ENCODE measurements around the gene ZNF441. TPM values are rescaled to one million over a fixed set of nuclear protein-coding genes. Genes with fewer than 3 reads are reported as not detected.
A peak's percentile ranks its signal among the peaks of the same experiment; 100 is the strongest.
"Not testable (repeated sequence)": the region's sequence is repeated elsewhere in the genome, so short reads cannot be mapped to it uniquely, and the experiment has no call there.

The ZNF441 gene
- total RNA-seq, result 6.5 and 13.9 TPM in 2 replicates

DNA sequence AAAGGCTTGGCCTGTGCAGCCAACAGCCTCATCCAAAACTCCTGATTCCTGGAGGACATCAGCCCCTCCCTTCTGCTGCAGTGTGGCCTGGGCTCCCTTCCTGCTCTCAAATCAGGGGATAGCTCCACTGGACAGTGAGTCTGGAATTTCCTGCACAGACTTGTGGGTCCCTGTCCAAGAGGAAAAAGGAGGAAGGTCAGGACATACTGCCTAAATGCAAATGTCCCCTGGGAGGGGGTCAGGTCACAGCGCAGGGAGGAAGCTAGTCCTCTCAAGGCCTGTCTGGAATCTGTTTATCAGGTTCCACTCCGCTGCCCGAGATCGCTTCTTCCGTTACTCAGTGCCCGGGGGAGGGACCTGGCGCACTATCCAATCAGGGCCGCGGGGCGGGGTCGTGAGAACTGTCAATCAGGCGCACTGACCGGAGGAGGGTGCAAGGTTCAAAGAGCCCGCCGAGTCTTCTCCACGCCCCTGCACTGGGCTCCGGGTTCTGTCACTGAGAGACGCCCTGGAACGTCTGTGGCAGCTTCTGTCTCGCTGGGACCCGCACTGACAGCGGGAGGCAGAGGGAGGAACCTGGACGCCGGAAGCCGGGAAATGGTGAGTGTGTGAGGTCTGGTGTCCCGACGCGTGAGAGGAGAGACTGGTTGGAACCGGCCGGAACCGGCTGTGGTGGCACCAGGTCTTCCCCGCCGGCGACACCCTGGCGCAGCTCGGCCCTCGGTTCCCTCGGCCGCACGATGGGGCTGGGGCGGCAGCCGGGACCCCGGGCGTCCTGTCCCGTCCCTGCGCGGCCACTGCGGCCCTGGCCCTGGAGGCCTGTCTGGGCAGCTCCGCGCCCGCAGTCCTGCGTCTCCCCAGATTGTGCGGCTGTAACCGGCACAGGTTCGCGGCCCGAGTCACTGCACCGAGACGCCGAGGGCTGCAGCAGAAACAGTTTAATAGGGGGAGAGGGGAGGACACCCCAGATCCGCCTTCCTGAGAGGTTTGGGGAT, at the start of gene ZNF441:
Gene ZNF441 (plus strand): TSS at position 404 of the 995 bp plus-strand sequence. CDS start 194 bp downstream, at position 598.
- DNase-seq (ENCODE audit: low read depth in 2 of 2), result peak; percentile 93 to 94

- no peak for DNase-seq (ENCODE audit: low read depth in 2 of 2)
These were observed 45.1 kb upstream of the ZNF441 start for GRCh38 chr19:11721681-11722080.

DNA sequence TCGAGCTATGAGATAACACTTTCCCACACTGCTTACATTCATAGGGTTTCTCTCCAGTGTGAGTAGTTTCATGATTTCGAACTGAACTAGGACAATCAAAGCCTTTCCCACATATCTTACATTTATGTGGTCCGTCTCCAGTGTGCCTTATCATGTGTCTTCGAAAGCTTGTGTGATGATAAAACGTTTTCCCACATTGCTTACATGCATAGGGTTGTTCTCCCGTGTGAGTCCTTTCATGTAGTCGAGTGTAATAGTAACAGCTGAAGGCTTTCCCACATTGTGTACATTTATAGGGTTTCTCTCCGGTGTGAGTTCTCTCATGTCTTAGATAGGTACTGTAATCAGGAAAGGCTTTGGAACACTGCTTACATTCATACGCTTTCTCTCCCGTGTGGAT, 44.4 kb upstream of the ZNF441 start:
- no peak for DNase-seq (ENCODE audit: low read depth in 2 of 2)

DNA sequence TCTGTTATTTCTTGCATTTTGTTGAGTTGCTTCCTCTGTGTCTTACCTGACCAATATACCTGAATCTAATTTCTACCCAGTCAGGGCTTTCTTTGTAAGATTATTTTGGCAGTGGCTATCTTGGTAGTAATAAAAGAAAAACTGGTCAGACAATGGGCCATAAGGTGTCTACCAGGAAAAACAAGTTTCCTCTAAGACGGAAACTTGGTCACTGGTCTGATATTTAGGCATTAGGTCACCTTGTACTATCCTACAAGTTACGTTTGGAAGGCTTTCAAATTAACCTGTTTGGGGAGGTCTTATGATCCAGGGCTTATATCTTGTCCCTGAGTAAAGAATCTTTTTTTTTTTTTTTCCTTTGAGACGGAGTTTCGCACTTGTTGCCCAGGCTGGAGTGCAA, 37.2 kb upstream of the ZNF441 start:
- DNase-seq (ENCODE audit: low read depth in 2 of 2), result no peak

DNA sequence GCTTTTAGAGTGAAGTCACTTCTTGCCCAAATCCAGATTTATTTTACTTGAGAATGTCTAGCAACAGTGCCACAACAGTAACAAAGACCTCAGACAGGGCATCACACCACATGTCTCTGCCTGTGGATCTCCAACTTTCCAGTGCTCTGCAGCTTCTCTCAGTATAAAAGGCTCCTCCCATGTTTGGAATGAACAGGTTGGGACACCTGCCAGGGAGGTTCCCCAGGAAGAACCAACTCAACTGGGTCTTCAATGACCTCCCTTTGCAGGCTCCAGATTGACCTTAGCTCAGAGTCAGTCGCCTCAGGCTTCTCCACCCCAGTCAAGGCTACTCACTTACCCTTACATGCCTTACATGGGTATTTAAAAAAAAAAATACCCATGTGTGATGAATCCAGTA, 31.4 kb upstream of the ZNF441 start:
- DNase-seq (ENCODE audit: low read depth in 2 of 2), result no peak

DNA sequence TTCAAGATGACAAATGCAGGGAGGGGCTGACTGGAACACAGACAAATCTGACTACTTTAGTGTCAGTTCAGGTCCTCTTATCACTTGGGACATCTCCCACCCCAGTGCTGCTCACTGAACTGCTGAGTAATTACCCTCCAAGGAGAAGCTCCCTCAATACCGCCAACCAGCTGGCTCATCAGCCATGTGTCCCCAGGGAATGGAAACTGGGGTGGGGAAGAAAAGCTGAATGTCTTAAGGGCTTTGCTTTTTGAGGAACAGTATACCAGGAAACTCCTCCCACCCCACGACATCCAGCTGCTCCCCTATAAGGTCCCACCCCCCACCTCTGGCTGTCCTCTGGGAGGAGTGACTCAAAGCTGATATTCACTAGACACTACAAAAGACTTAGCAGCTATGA, 30.1 kb upstream of the ZNF441 start:
- DNase-seq (ENCODE audit: low read depth in 2 of 2), result peak in 1 of 2 donors; percentile 10

GRCh38 chr19:11737964-11738745, 28.6 kb upstream of the ZNF441 start:
- DNase-seq (ENCODE audit: low read depth in 2 of 2), result peak; percentile 23 to 42

DNA sequence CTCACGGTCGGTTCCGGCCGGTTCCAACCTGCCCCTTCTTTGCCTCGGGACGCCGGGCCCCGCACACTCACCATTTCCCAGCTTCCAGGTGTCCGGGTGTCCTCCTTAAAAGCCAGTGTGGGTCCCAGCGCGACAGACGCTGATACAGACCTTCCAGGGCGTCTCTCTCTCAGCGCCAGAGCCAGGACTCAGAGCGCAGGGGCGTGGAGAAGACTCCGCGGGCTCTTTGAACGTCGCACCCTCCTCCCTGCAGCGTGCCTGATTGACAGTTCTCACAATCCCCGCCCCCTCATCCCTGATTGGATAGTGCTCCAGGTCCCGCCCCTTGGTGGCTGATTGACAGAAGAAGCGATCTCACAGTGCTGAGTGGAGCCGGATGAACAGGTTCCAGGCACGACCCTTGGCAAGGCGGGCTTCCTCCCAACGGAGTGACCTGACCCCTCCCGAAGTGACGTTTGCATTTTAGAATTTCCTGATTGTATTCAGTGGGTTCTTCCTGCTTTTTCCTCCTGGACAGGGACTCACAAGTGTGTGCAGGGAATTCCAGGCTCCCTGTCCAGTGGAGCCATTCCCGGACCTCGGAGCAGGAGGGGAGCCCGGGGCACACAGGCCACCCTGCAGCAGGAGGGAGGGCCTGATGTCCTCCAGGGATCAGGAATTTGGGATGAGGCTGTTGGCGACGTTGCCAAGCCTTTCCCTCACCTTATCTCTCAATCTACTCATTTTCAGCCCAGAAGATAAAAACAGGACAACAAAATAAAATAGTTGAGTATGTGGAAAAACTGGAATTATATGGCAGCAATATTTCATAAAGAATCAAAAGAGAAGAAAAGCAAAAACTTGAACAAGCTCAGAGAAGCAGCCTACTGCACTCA, 27.8 kb upstream of the ZNF441 start, which contains the start of gene ZNF823:
Gene ZNF823 (minus strand): TSS at position 201 of the 875 bp plus-strand sequence. CDS start 127 bp downstream, at position 74.
- DNase-seq (ENCODE audit: low read depth in 2 of 2), result peak; percentile 98 to 99

DNA sequence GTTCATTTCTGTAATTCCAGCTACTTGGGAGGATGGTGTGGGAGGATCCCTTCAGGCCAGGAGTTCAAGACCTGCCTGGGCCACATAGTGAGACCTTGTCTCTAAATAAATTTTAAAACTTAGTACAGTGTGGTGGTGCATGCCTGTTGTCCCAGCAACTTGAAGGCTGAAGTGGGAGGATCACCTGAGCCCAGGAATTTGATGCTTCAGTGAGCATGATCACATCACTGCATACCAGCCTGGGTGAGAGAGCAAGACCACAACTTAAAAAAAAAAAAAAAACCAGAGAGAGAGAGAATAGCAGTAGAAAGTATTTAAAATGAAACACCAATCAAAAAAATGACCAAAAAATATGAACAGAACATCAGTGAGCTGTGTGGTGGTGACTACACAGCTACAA, 20.9 kb upstream of the ZNF441 start:
- no peak for DNase-seq (ENCODE audit: low read depth in 2 of 2)

DNA sequence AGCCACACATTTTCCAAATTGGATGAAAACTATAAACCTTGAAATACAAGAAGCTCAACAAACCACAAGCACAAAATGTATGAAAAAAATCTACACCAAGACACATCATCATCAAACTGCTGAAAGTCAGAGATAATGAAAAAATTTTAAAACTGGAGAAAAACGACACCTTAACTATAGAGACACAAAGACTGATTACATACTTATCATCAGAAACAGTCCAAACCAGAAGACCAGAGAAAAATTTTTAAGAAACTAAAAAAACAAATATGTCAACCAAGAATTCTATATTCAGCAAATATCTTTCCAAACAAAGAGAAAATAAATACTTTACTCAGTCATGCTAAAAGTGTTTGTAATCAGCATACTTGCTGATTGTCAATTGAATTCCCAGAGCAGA, 19.5 kb upstream of the ZNF441 start:
- no peak for DNase-seq (ENCODE audit: low read depth in 2 of 2)

GRCh38 chr19:11749751-11750150, 17.0 kb upstream of the ZNF441 start:
- DNase-seq (ENCODE audit: low read depth in 2 of 2), result no peak

DNA sequence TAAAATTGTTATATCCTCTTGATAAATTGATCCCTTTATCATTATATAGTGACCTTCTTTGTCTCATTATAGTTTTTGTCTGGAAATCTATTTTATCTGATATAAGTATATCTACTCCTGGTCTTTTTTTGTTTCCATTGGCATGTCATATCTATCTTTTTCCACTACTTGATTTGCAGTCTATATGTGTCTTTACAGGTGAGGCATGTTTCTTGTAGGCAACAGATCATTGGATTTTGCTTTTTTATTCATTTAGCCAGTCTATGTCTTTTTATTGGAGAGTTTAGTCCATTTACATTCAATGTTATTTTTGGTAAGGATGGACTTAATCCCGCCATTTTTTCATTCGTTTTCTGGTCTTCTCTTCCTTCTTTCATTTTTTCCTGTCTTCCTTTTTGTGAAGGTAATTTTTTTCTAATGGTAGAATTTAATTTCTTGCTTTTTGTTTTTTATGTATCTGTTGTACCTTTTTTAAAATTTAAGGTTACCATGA, 14.5 kb upstream of the ZNF441 start:
- no peak for DNase-seq (ENCODE audit: low read depth in 2 of 2)

DNA sequence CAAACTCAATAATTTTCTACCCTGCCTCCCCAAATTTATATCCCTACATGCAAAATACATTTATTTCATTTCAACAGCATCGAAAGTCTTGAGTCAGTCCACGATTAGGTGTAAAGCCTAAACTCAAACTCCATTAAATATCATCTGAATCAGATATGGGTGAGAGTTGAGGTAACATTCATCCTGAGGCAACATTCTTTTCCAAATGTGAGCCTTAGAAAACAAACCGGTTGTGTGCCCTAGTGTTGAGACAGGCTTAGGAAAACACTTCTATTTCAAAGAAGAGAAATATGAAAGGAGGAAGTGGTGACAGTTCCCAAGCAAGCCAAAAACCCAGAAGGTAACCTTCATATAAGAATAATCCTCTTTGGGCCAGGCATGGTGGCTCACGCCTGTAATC, 12.1 kb upstream of the ZNF441 start:
- no peak for DNase-seq (ENCODE audit: low read depth in 2 of 2)

DNA sequence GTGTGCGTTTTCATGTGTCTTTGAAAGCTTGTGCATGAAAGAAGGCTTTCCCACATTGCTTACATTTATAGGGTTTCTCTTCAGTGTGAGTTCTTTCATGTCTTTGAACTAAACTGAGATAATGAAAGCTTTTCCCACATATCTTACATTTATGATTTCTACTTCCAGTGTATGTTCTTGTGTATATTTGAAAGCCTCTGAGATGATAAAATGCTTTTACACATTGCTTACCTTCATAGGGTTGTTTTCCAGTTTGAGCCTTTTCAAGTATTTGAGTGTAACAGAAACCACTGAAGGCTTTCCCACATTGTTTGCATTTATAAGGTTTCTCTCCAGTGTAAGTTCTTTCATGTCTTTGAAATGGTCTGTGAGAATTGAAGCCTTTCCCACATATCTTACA, 9.8 kb upstream of the ZNF441 start:
- DNase-seq (ENCODE audit: low read depth in 2 of 2), result no peak

DNA sequence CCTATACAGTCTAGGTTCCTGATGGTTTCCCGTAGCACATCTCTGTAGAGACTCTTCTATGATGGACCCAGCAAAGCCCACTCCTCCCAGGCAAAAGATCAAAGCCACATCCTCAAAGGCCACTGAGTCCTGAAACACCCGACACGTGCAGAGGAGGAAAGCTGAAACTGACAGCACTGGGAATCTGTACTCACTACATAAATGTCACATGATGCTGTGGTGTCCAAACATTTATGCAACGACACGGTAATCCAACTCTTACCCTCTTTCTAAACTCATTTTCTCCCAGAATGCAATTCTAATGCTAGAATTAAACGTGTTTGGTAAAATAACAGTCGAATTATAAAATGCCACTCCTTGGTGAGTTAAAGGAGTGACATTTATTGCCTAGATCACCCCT, 7.0 kb upstream of the ZNF441 start:
- DNase-seq (ENCODE audit: low read depth in 2 of 2), result no peak

- no peak for DNase-seq (ENCODE audit: low read depth in 2 of 2)
These were observed 3.7 kb upstream of the ZNF441 start for GRCh38 chr19:11763117-11763516.

DNA sequence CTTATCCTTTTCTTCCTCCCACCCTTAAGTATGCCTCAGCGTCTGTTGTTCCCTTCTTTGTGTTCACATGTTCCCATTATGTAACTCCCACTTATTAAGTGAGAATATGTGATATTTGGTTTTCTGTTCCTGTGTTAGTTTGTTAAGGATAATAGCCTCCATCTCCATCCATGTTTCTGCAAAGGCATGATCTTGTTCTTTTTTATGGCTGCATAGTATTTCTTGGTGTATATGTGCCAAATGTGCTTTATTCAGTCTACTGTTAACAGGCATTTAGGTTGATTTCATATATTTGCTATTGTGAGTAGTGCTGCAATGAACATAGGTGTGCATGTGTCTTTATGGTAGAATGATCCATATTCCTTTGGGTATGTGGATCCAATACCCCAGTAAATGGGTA, 3.2 kb upstream of the ZNF441 start:
- DNase-seq (ENCODE audit: low read depth in 2 of 2), result no peak

- peak; percentile 16 to 29 for DNase-seq (ENCODE audit: low read depth in 2 of 2)
These were observed 883 bp downstream of the ZNF441 start for GRCh38 chr19:11767633-11768133.

DNA sequence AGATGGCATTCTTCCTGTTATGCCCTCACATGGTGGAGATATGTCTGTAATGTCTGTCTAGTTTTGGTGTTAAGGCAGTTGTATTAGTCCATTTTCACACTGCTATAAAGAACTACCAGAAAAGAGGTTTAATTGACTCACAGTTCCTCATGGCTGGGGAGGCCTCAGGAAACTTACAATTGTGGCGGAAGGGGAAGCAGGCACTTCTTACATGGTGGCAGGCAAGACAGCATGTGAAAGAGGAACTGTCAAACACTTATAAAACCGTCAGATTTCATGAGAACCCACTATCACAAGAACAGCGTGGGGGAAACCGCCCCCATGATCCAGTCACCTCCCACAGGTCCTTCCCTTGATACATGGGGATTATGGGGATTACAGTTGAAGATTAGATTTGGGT, 3.2 kb downstream of the ZNF441 start:
- no peak for DNase-seq (ENCODE audit: low read depth in 2 of 2)

- DNase-seq (ENCODE audit: low read depth in 2 of 2), result not testable (repeated sequence)
These were observed 4.7 kb downstream of the ZNF441 start for GRCh38 chr19:11771520-11771919.

DNA sequence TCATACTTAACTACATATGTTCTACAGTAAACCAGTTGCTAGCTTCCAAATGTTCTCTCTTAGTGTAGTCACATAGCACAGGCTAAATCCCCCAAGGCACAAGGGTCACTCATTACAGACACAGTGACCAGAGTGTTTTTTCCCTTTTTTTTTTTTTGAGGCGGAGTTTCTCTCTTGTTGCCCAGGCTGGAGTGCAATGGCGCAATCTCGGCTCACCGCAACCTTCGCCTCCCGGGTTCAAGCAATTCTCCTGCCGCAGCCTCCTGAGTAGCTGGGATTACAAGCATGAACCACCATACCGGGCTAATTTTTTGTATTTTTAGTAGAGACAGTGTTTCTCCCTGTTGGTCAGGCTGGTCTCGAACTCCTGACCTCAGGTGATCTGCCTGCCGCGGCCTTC, 9.9 kb downstream of the ZNF441 start:
- DNase-seq (ENCODE audit: low read depth in 2 of 2), result not testable (repeated sequence)
